OCI-LY3 (cell line): ENCODE data around the gene MAGI1.

ENCODE experiments used
- H2AFZ ChIP-seq: fragments of 200-600, 300-600 bp; shearing (Covaris generic); 2 replicates; pipeline ENCODE4 v1.6.0; 2014; ENCODE audit warnings: antibody characterized with exemption, low read depth, low read length
- H3K27ac ChIP-seq: fragments of 200-600, 300-600 bp; sonication (generic); 2 replicates; pipeline ENCODE4 v1.5.1; 2014; ENCODE audit warnings: mild to moderate bottlenecking, low read length, moderate library complexity, mixed read lengths
- H3K27me3 ChIP-seq: fragments of 200-600, 300-600 bp; sonication (generic); 2 replicates; pipeline ENCODE4 v1.6.1; 2014; ENCODE audit warnings: low read depth, low read length, mixed read lengths
- H3K36me3 ChIP-seq: fragments of 200-600, 300-600 bp; sonication (generic); replicated peaks from 2 replicates; pipeline ENCODE3; 2014; ENCODE audit warnings: low read depth, low read length, mixed read lengths
- H3K4me1 ChIP-seq: fragments of 300-600, 200-600 bp; sonication (generic); 2 replicates; pipeline ENCODE4 v1.6.1; 2014; ENCODE audit warnings: low read length, mixed read lengths
- H3K4me2 ChIP-seq: fragments of 200-600, 300-600 bp; sonication (generic); 2 replicates; pipeline ENCODE4 v1.6.1; 2014; ENCODE audit warnings: low read length, mixed read lengths
- H3K4me3 ChIP-seq: fragments of 300-600, 200-600 bp; sonication (generic); 2 replicates; pipeline ENCODE4 v1.5.1; 2014; ENCODE audit warnings: antibody characterized with exemption, mild to moderate bottlenecking, low read length, moderate library complexity
- H3K79me2 ChIP-seq: fragments of 300-600, 200-600 bp; shearing (Covaris generic); 2 replicates; pipeline ENCODE4 v1.6.1; 2014; ENCODE audit warnings: mild to moderate bottlenecking, low read length, mixed read lengths
- H3K9ac ChIP-seq: fragments of 300-600, 200-600 bp; shearing (Covaris generic); 2 replicates; pipeline ENCODE4 v1.6.0; 2014; ENCODE audit warnings: mild to moderate bottlenecking, low read length, moderate library complexity
- H3K9me3 ChIP-seq: fragments of 200-600, 300-600 bp; shearing (Covaris generic); 2 replicates; pipeline ENCODE4 v1.6.1; 2014; ENCODE audit warnings: low read length, mixed read lengths; ENCODE audit not compliant: insufficient read depth
- H4K20me1 ChIP-seq: fragments of 200-600, 300-600 bp; sonication (generic); 2 replicates; pipeline ENCODE4 v1.6.1; 2016; ENCODE audit warnings: low read length, mixed read lengths; ENCODE audit not compliant: insufficient read depth
- EZH2phosphoT487 ChIP-seq: fragments of 200-600 bp; shearing (Covaris generic); IDR thresholded peaks from 2 replicates; pipeline ENCODE4 v1.6.1; 2018; ENCODE audit warnings: antibody characterized with exemption, mixed run types, low read depth
- TF ChIP-seq, protein P1 (sequence below): fragments of 200-600, 300-600 bp; sonication (generic); IDR thresholded peaks from 2 replicates; pipeline ENCODE4 v1.5.1; 2014; ENCODE audit warnings: antibody characterized with exemption, low read length, low read depth

Gene MAGI1

DNA sequence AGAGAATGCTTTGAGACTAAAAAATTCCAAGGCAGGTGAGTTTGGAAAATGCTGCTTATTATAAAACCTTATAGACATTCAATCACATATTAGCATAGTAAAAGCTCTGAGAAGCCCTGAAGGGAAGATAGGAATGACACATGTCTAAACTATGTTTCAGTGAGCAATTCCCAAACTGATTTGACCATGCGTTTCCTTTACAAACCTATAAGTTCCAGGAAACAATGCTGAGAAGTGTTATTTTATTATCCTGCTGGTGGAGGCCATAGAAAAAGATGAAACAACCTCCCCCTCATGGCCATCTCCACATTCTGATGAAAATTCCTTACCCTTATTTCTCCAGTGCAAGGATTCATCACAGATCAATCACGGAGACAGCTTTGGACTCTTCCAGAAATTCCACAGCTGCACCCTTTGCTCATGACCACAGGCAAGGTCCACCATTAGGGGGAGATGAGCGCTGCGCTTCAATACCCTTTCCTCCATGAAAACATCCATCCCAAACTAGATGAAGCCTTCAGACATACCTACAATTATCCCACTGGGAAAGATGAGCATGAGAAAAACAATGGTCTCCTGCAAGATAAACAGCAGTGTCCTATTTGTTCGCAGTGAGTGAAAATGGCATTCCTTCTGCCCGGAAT, 372.1 kb downstream of the MAGI1 start:
- Histone ChIP-seq H3K36me3 (no peaks in the 10 kb centered on the region), H3K4me3 (no peak overlapping the region), H3K9ac (no peak overlapping the region), H3K27ac (no peak overlapping the region), H3K4me2 (no peak overlapping the region), H3K4me1 (no peaks in the 10 kb centered on the region), H3K9me3 (no peaks in the 10 kb centered on the region), H2AFZ (no peak overlapping the region), H3K79me2 (no peaks in the 10 kb centered on the region), H3K27me3 (no peaks in the 10 kb centered on the region; the same call in 1 of the 2 replicates), H4K20me1 (no peaks in the 10 kb centered on the region)
- TF ChIP-seq, protein P1, sequence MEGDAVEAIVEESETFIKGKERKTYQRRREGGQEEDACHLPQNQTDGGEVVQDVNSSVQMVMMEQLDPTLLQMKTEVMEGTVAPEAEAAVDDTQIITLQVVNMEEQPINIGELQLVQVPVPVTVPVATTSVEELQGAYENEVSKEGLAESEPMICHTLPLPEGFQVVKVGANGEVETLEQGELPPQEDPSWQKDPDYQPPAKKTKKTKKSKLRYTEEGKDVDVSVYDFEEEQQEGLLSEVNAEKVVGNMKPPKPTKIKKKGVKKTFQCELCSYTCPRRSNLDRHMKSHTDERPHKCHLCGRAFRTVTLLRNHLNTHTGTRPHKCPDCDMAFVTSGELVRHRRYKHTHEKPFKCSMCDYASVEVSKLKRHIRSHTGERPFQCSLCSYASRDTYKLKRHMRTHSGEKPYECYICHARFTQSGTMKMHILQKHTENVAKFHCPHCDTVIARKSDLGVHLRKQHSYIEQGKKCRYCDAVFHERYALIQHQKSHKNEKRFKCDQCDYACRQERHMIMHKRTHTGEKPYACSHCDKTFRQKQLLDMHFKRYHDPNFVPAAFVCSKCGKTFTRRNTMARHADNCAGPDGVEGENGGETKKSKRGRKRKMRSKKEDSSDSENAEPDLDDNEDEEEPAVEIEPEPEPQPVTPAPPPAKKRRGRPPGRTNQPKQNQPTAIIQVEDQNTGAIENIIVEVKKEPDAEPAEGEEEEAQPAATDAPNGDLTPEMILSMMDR: no peak
- no peak for TF ChIP-seq EZH2phosphoT487

DNA sequence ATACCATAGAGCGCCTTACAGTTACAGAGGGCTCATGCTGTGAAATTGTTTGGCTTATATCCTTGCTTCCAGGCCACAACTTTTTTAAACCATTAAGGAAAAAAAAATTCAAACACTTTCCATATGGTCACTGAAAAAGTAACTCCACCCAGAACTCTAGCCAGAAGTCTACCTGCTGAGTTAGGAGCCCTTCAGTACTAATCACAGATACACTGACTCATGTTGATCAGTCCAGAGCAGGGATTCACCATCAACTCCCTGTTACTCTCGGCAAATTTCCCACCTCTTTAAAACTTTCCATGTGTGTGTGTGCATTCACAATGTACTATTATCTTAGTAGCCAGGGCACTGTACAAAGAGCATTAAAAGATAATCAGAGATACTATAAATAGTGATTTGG, 372.8 kb downstream of the MAGI1 start:
- no peaks in the 10 kb centered on the region for H3K79me2 ChIP-seq
- no peaks in the 10 kb centered on the region for H3K36me3 ChIP-seq
- no peak overlapping the region for H2AFZ ChIP-seq
- H3K4me1 ChIP-seq: no peaks in the 10 kb centered on the region
- no peaks in the 10 kb centered on the region for H3K9me3 ChIP-seq
- no peak overlapping the region for H3K4me2 ChIP-seq
- no peak overlapping the region for H3K9ac ChIP-seq
- H3K27me3 ChIP-seq: no peaks in the 10 kb centered on the region; the same call in 1 of the 2 replicates
- no peak overlapping the region for H3K4me3 ChIP-seq
- H3K27ac ChIP-seq: no peak overlapping the region
- TF ChIP-seq EZH2phosphoT487: no peak
- TF ChIP-seq, protein P1: no peak
- H4K20me1 ChIP-seq: no peaks in the 10 kb centered on the region

DNA sequence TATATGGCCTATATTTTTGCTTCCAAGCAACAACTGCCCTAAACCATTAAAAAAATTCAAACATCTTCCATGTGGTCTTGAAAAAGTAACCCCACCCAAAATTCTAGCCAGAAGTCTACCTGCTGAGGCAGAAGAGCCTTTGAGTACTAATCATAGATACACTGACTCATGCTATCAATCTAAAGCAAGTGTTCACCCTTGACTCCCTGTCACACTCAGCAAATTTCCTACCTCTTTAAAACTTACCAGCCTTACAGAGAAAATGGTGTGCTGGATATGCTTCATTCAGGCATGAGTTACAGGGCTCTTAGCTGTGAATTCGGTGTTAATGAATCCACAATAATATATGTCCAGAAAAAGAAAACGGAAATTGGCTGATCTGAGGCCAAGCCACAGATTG, 373.8 kb downstream of the MAGI1 start:
- TF ChIP-seq, protein P1: no peak
- no peak for TF ChIP-seq EZH2phosphoT487
- no peaks in the 10 kb centered on the region for H3K4me1 ChIP-seq
- no peaks in the 10 kb centered on the region for H3K79me2 ChIP-seq
- no peaks in the 10 kb centered on the region for H3K36me3 ChIP-seq
- no peak overlapping the region for H3K4me3 ChIP-seq
- no peaks in the 10 kb centered on the region for H4K20me1 ChIP-seq
- H2AFZ ChIP-seq: no peak overlapping the region
- no peaks in the 10 kb centered on the region; the same call in 1 of the 2 replicates for H3K27me3 ChIP-seq
- no peak overlapping the region for H3K9ac ChIP-seq
- H3K9me3 ChIP-seq: no peaks in the 10 kb centered on the region
- no peak overlapping the region for H3K27ac ChIP-seq
- H3K4me2 ChIP-seq: no peak overlapping the region

DNA sequence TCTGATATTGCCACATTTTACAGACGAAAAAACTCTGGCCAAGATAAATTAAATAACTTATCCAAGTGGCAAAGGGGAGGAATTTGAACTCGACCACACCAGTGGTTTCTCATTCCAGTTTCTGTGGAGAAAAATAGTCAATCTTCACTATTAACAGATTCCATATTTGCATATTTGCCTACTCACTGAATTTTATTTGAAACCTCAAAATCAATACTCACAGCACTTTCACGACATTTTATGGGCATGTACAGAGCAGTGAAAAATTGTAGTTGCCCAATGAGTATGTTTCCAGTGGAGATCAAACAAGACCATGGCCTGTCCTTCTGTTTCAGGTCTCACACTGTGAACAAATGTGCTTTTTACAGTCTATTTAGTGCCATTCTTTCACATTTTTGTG, 374.3 kb downstream of the MAGI1 start:
- Histone ChIP-seq H3K4me3 (no peak overlapping the region), H3K9ac (no peak overlapping the region), H3K27ac (no peak overlapping the region), H3K36me3 (no peaks in the 10 kb centered on the region), H3K4me1 (no peaks in the 10 kb centered on the region), H3K9me3 (no peaks in the 10 kb centered on the region), H3K27me3 (peaks cover under 1% of the 10 kb centered on the region; the same call in 1 of the 2 replicates), H3K4me2 (no peak overlapping the region), H4K20me1 (no peaks in the 10 kb centered on the region), H3K79me2 (no peaks in the 10 kb centered on the region), H2AFZ (no peak overlapping the region)
- TF ChIP-seq, protein P1: no peak
- no peak for TF ChIP-seq EZH2phosphoT487
